Activated T-cell treated with anti-CD3 and anti-CD28 coated beads for 48 hours (primary cell): ENCODE measurements around the gene CPNE1.
A peak's percentile ranks its signal among the peaks of the same experiment; 100 is the strongest.
"Not testable (repeated sequence)": the region's sequence is repeated elsewhere in the genome, so short reads cannot be mapped to it uniquely, and the experiment has no call there.

Experiments
- DNase-seq: peaks from one replicate; pipeline ENCODE4 v3.0.0-alpha.2; 2020; ENCODE audit warnings: low read depth

CPNE1 gene

GRCh38 chr20:35664466-35665206, at the start of gene CPNE1, which contains the start of gene RBM12:
Gene CPNE1, minus strand, starts transcription at chr20:35664900. Its CDS starts 31,977 bp downstream, at chr20:35632923.
Gene RBM12, minus strand, starts transcription at chr20:35664900. Its CDS starts 9,578 bp downstream, at chr20:35655322.
- DNase-seq = peak; percentile 90

DNA sequence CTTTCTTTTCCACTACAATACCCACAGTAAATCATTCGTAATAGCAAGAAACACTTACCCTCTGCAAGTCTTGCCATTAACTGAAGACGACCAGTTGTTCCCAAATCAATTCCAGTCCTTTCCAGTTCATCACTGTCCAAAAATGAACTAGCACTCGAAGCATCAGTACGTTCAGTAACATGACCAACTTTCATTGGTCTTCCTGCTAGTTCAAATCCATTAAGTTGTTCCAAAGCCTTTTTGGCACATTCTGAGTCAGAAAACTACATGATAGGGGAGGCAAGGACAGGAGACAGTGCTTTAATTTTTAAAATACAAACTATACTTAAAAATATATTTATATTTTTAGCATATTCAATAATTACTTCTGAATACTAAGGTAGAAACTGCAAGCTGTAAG, 49.4 kb upstream of the CPNE1 start:
- DNase-seq = no peak

GRCh38 chr20:35713120-35713519, 48.4 kb upstream of the CPNE1 start:
- DNase-seq = not testable (repeated sequence)

DNA sequence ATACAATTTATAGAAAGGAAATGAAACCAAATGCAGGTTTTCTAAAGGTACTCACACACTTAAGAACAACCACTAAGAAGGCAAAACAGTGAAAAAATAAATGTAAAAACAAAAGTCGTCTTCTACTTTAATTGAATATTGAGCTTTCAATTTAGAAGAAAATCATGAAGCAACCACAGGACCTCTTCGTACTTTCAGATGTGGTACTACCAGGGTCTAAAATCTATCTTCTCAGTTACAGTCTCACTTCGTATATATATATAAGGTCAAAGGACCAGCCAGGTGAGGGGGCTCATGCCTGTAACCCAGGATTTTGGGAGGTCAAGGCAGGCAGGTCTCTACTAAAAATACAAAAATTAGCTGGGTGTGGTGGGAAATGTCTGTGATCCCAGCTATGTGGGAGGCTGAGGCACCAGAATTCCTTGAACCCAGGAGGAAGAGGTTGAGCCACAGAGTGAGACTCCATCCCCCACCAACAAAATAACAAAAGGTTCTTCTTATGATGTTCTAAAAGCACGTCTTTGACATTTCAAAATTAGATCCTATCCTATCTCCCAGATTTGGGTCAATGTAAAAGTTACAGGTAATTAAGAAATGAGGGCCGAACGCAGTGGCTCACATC, 47.0 kb upstream of the CPNE1 start:
- DNase-seq = no peak

DNA sequence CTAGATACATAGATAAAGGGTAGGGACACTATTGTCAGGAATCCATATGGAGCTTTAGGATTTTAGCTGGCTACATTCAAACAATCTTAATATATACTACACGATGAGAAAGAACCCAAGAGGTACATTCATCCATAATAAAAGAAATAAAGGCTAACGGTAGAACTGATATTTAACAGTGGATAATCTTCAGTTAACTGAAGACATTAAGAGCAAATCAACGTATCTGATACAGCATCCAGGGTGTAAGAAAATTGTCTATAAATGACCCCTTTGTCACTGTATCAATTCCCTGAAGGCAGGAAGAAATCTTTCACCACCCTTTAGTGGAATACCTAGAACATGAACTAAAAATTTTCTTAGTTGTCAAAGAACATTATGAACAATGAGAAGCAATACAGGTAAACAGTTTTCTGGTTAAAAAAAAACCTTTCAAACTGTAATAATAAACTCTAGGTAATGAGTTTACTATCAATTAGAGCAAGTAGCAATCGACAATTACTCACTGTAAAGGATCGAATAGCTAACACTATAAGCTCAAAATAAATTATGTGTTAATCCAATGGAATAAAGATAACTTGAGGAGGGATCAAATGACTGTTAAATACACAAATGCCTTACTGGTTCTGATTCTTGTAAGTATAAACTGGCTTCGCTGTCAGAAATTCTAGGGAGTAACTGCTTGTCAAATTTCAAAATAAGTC, 46.3 kb upstream of the CPNE1 start:
- no peak for DNase-seq

- no peak for DNase-seq
Measured at GRCh38 chr20:35710039-35710438, 45.3 kb upstream of the CPNE1 start.

- DNase-seq = no peak
Measured at GRCh38 chr20:35709259-35709658, 44.6 kb upstream of the CPNE1 start.

DNA sequence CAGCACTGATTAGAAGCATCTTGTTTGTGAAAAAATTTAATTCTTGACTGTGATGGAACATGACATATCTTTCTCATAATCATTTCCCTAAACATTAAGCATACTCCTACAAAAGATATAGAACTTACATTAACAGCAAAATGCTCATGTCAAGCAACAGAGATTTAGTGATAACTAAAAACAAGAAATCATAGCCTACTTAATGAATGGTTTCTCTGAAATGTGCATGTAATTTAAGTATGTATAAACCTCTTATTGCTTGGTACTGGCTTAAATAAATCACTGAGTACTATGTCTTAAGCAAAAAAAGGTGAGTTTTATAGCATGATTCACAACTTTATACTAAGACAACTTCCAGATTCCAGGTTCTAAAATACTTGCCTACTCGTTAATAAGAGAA, 43.8 kb upstream of the CPNE1 start:
- no peak for DNase-seq

GRCh38 chr20:35706591-35707529, 42.2 kb upstream of the CPNE1 start:
- DNase-seq = not testable (repeated sequence)

- not testable (repeated sequence) for DNase-seq
Measured at GRCh38 chr20:35705894-35706293, 41.2 kb upstream of the CPNE1 start.

DNA sequence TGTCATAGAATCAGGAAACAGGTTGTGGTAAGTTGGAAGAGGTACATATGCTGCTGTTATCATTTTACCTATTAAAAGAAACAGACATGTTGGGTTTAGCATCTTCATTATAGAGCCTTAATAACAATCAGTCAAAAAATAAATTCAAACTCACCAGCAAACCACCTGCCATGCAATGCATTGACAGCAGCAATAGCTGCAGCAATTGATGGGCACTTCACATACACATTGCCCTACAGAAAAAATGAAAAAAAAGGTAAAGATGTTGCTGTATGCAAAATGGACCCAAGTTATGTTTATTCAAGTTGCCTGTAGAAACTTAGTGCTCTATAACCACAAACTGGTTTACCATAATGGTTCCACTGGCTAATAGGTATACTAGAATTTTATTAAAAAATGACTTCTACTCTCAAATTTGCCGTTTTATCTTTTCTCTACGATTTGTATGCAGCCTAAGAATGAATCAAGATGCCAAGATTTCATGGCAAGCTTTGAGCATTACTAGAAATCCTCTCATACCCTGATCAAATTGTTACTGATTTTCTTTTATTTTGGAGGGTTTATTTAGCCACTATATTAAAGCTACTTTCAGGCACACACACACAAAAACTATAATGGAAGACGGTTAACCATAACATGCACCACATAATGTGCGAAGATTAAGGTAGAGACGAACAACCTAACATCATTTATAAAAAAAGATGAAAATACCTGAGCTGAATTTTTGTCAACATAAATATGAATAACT, 40.0 kb upstream of the CPNE1 start:
- no peak for DNase-seq

GRCh38 chr20:35702824-35703695, 38.4 kb upstream of the CPNE1 start:
- no peak for DNase-seq

- DNase-seq = no peak
Measured at GRCh38 chr20:35702051-35702823, 37.5 kb upstream of the CPNE1 start.

DNA sequence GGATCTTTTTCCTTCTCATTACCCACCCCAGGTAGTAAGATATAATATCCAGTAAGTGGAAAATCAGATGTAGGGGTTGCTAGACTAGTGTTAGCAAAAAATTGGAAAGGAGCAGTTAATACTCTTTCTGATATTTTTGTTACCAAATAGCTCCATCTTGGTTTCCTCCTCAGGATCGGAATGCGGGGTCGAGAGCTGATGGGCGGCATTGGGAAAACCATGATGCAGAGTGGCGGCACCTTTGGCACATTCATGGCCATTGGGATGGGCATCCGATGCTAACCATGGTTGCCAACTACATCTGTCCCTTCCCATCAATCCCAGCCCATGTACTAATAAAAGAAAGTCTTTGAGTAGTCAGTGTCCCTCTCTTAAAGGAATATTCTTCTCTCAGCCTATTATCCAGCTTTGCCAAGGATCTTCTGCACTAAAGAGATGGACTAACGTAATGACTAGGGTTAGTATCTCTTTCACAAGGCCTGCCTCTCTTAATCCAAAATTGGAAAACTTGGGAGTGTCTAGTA, 36.0 kb upstream of the CPNE1 start:
- DNase-seq = no peak

GRCh38 chr20:35699957-35700624, 35.4 kb upstream of the CPNE1 start:
- no peak for DNase-seq

GRCh38 chr20:35699127-35699956, 34.6 kb upstream of the CPNE1 start, which contains the start of the genes NFS1 and ROMO1:
Gene NFS1, minus strand, starts transcription at chr20:35699352. Its CDS starts 64 bp downstream, at chr20:35699288.
Gene ROMO1, plus strand, starts transcription at chr20:35699405. Its CDS starts 228 bp downstream, at chr20:35699633.
- DNase-seq = peak; percentile 88
